ENCODE data around the gene TNP2.

DNA sequence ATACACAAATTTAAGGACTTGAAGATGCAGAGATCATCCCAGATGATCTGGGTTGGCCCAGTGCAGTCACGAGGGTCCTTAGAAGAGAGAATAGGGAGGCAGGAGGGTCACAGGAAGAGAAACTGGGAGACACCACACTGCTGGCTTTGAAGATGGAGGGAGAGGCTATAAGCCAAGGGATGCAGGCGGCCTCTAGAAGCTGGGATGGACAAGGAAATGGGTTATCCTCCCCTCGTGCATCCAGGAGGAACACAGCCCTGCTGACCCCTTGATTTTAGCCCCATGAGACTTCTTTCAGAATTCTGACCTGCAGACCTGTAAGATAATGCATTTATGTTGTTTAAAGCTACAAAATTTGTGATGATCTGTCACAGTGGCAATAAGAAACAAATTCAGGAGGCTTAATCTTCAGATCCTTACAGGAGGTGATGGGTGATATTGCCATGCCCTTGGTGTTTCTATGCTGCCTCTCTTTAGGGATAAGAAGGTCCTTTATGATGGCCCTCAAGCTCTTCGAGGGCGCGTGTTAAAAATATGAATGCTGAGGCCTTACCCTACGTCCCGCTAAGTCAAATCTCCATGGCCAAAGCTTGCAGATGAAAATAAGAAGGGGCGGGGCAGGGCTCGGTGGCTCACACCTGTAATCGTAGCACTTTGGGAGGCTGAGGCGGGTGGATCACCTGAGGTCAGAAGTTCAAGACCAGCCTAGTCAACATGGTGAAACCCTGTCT is 8.6 kb upstream of the TNP2 start:
- TF ChIP-seq, protein P1, sequence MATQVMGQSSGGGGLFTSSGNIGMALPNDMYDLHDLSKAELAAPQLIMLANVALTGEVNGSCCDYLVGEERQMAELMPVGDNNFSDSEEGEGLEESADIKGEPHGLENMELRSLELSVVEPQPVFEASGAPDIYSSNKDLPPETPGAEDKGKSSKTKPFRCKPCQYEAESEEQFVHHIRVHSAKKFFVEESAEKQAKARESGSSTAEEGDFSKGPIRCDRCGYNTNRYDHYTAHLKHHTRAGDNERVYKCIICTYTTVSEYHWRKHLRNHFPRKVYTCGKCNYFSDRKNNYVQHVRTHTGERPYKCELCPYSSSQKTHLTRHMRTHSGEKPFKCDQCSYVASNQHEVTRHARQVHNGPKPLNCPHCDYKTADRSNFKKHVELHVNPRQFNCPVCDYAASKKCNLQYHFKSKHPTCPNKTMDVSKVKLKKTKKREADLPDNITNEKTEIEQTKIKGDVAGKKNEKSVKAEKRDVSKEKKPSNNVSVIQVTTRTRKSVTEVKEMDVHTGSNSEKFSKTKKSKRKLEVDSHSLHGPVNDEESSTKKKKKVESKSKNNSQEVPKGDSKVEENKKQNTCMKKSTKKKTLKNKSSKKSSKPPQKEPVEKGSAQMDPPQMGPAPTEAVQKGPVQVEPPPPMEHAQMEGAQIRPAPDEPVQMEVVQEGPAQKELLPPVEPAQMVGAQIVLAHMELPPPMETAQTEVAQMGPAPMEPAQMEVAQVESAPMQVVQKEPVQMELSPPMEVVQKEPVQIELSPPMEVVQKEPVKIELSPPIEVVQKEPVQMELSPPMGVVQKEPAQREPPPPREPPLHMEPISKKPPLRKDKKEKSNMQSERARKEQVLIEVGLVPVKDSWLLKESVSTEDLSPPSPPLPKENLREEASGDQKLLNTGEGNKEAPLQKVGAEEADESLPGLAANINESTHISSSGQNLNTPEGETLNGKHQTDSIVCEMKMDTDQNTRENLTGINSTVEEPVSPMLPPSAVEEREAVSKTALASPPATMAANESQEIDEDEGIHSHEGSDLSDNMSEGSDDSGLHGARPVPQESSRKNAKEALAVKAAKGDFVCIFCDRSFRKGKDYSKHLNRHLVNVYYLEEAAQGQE (IDR thresholded peaks at IDR 0.05; ENCODE audit: insufficient read depth in 1 of 2, low read depth in 2 of 2, low read length in 1 of 2): no peak
- TF ChIP-seq, protein P2, sequence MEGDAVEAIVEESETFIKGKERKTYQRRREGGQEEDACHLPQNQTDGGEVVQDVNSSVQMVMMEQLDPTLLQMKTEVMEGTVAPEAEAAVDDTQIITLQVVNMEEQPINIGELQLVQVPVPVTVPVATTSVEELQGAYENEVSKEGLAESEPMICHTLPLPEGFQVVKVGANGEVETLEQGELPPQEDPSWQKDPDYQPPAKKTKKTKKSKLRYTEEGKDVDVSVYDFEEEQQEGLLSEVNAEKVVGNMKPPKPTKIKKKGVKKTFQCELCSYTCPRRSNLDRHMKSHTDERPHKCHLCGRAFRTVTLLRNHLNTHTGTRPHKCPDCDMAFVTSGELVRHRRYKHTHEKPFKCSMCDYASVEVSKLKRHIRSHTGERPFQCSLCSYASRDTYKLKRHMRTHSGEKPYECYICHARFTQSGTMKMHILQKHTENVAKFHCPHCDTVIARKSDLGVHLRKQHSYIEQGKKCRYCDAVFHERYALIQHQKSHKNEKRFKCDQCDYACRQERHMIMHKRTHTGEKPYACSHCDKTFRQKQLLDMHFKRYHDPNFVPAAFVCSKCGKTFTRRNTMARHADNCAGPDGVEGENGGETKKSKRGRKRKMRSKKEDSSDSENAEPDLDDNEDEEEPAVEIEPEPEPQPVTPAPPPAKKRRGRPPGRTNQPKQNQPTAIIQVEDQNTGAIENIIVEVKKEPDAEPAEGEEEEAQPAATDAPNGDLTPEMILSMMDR (IDR thresholded peaks at IDR 0.05): no peak

Measured in Panc1 (cell line).